Activated CD4-positive, alpha-beta memory T cell treated with anti-CD3 and anti-CD28 coated beads for 36 hours (primary cell): ENCODE results near the gene ANOS1. TPM values are rescaled to one million over a fixed set of nuclear protein-coding genes. Genes with fewer than 3 reads are reported as not detected.

Experiments
- CTCF ChIA-PET: fragments of 350-600 bp; sonication (Branson Sonifier 250); formaldehyde crosslinking; loops from one replicate; lab custom pipeline; 2021; ENCODE audit warnings: antibody characterized with exemption, inconsistent platforms; lab: Charles Lee
- POLR2A ChIA-PET: fragments of 350-600 bp; sonication (Branson Sonifier 250); formaldehyde crosslinking; loops from one replicate; lab custom pipeline; 2021; ENCODE audit warnings: antibody characterized with exemption; lab: Charles Lee
- DNase-seq: peaks from one replicate; pipeline ENCODE4 v3.0.0-alpha.2; 2020
- H3K27ac Mint-ChIP-seq: one replicate; pipeline ENCODE4 v1.8.0; 2021; ENCODE audit warnings: mixed read lengths
- H3K27me3 Mint-ChIP-seq: one replicate; pipeline ENCODE4 v1.8.0; 2021; ENCODE audit warnings: mixed read lengths
- H3K36me3 Mint-ChIP-seq: one replicate; pipeline ENCODE4 v1.8.0; 2021; ENCODE audit warnings: mixed read lengths
- H3K4me1 Mint-ChIP-seq: one replicate; pipeline ENCODE4 v1.8.0; 2021; ENCODE audit warnings: low read depth, mixed read lengths
- H3K4me3 Mint-ChIP-seq: one replicate; pipeline ENCODE4 v1.8.0; 2021; ENCODE audit warnings: mild to moderate bottlenecking, mixed read lengths
- H3K9me3 Mint-ChIP-seq: one replicate; pipeline ENCODE4 v1.8.0; 2021; ENCODE audit warnings: mixed read lengths
- intact Hi-C: fragments of 100-400 bp; cut with micrococcal nuclease; formaldehyde crosslinking; loops from one replicate; pipeline ENCODE4 v1.15.1; 2023
- total RNA-seq, 2 experiments: library from RNA; stranded (reverse); gene quantifications; one replicate each; pipeline ENCODE4 v1.2.3, GENCODE V29; 2021

ANOS1 gene
- total RNA-seq, 2 experiments from 2014 or later: not detected

DNA sequence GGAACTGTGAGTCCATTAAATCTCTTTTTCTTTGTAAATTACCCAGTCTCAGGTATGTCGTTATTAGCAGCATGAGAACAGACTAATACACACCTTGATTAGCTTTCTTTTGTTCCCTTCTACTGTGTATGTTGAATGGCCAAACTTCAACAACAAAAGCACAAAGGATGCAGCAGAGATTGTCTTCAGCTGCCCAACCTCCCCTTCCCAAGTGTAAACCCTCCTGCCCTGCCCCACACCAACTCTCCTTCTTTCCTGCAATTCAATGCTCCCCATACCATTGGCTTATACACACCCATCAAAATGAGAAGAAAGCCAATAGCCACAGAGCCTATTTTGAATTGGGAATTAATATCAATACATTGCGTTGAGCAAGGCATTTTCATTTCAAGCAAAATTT is 27.8 kb downstream of the ANOS1 start:
- H3K27me3 Mint-ChIP-seq: peaks cover 4% of the 10 kb centered on the region
- ChIA-PET CTCF (no interaction called here), POLR2A (no interaction called here)
- no peaks in the 10 kb centered on the region for H3K36me3 Mint-ChIP-seq
- intact Hi-C loops: no loop called here
- no peak for DNase-seq
- H3K4me1 Mint-ChIP-seq: no peaks in the 10 kb centered on the region
- no peak overlapping the region for H3K27ac Mint-ChIP-seq
- no peak overlapping the region for H3K4me3 Mint-ChIP-seq
- H3K9me3 Mint-ChIP-seq: no peaks in the 10 kb centered on the region

DNA sequence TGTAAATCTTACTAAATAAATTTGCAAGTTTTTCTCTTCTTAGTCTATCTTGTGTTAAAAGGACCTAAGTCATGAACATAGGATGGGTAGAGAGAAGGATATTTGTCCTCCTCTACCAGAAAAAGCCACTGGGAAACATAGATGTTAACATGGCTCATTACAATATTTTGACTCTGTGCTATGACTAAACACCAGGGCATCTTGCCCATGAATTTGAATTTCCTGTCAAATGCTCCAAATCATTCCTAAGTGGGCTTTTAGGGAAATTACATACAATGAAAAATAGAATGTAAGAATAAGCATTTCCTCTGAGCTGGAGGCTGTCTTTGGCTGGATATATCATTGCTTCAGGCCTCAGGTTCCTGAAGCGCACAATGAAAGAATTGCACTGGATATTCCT is 39.1 kb downstream of the ANOS1 start:
- DNase-seq: no peak
- POLR2A ChIA-PET: no interaction called here
- no peak overlapping the region for H3K4me3 Mint-ChIP-seq
- CTCF ChIA-PET: no interaction called here
- no peak overlapping the region for H3K27ac Mint-ChIP-seq
- H3K9me3 Mint-ChIP-seq: no peaks in the 10 kb centered on the region
- intact Hi-C loops: no loop called here
- H3K36me3 Mint-ChIP-seq: no peaks in the 10 kb centered on the region
- no peaks in the 10 kb centered on the region for H3K4me1 Mint-ChIP-seq
- H3K27me3 Mint-ChIP-seq: no peaks in the 10 kb centered on the region

DNA sequence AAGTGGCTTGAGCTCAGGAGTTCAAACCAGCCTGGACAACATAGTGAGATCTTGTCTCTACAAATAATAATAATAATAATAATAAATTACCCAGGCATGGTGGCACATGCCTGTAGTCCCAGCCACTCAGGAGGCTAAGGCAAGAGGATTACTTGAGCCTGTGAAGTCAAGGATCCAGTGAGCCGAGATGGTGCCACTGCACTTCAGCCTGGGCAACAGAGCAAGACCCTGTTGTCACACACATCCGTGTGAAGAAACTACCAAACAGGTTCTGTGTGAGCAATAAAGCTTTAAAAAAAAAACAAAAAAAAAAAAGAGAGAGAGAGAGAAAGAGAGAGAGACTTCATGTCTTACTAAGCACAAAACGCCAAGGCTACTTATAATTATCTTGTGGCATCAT is 42.5 kb downstream of the ANOS1 start:
- H3K4me3 Mint-ChIP-seq: no peak overlapping the region
- no peaks in the 10 kb centered on the region for H3K27me3 Mint-ChIP-seq
- no peaks in the 10 kb centered on the region for H3K36me3 Mint-ChIP-seq
- intact Hi-C loops: no loop called here
- no peaks in the 10 kb centered on the region for H3K9me3 Mint-ChIP-seq
- H3K4me1 Mint-ChIP-seq: no peaks in the 10 kb centered on the region
- no peak overlapping the region for H3K27ac Mint-ChIP-seq
- ChIA-PET CTCF (no interaction called here), POLR2A (no interaction called here)
- no peak for DNase-seq

DNA sequence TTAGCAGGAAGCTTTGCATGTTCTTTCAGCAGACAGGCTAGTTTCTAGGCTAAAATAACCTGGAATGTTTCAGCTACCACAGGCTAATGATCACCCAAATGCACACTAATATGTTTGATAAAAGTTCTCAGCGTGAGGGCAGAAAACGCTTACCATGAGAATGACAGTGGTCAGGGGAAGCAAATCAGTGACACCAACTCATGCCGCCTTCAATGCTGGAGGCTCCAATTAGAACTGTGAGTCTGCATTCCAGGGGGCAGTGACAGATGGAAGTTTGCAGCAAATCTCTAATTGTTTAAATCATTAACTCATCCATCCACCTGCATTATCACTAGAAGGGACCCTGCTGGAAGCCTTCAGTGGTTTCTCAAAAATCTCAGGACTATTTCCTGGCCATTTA is 43.2 kb downstream of the ANOS1 start:
- CTCF ChIA-PET: no interaction called here
- Mint-ChIP-seq H3K27ac (no peak overlapping the region), H3K27me3 (no peaks in the 10 kb centered on the region), H3K36me3 (no peaks in the 10 kb centered on the region), H3K9me3 (no peaks in the 10 kb centered on the region), H3K4me3 (no peak overlapping the region), H3K4me1 (no peaks in the 10 kb centered on the region)
- intact Hi-C loops: no loop called here
- DNase-seq: no peak
- POLR2A ChIA-PET: no interaction called here

DNA sequence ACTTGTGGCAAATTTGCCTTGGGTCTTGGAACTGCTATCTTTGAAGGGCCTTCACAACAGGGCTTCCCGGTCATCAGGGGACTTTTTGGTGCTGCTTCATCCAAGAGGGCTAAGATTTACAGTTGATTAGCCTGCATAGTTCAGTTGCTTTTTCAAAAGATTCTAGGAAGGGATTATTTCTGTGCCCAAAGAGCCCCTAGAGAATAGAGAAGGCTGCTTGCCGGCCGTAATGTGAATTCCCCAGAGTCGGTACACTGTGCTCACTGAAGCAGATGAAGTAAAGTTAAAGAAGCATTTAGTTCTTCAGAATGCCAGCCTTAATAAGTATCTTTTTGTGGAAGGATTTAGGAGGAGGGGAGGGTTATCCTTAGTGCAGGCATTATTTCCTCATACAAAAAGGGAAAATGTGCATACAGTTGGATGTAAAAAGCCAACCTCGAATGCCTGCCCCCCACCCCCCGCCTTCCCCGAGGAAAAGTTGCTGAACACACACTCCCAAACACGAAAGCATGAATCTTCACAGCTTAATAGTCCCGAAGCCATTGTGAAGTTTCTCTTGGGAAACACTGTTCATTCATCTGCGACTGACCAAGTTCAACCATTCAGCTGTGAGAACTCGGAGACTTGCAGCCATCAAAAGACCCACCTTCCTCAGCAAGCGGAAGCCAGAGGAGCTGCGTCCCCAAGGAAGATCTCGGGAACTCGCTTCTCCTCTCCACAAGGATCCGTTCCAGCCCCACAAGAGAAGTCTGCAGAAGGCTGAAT is 47.6 kb downstream of the ANOS1 start:
- Mint-ChIP-seq H3K27ac (no peak overlapping the region), H3K9me3 (no peaks in the 10 kb centered on the region), H3K4me1 (no peaks in the 10 kb centered on the region), H3K36me3 (no peaks in the 10 kb centered on the region), H3K27me3 (no peaks in the 10 kb centered on the region), H3K4me3 (no peak overlapping the region)
- no peak for DNase-seq
- CTCF ChIA-PET: no interaction called here
- POLR2A ChIA-PET: no interaction called here
- intact Hi-C loops: no loop called here

DNA sequence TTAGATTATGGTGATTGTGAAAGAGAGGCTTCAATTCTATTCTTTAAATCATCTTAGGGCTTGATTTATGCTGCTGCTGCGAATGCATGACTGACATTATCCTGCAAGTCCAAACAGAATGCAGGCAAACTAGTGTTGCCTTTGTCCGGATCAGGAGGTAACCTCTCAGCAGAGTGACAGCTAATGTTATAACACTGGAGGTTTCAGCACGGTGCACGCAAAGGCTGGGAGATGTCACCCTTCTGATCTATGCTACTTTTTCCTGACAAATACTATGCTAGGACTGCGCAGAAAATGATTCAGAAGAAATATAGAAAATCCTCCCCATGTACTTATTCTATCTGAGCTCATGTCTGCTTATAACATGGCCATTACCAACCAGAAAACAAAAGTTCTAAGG is 48.2 kb downstream of the ANOS1 start:
- Mint-ChIP-seq H3K36me3 (no peaks in the 10 kb centered on the region), H3K4me1 (no peaks in the 10 kb centered on the region), H3K4me3 (no peak overlapping the region), H3K27ac (no peak overlapping the region), H3K27me3 (no peaks in the 10 kb centered on the region), H3K9me3 (no peaks in the 10 kb centered on the region)
- ChIA-PET POLR2A (no interaction called here), CTCF (no interaction called here)
- intact Hi-C loops: no loop called here
- DNase-seq: no peak

DNA sequence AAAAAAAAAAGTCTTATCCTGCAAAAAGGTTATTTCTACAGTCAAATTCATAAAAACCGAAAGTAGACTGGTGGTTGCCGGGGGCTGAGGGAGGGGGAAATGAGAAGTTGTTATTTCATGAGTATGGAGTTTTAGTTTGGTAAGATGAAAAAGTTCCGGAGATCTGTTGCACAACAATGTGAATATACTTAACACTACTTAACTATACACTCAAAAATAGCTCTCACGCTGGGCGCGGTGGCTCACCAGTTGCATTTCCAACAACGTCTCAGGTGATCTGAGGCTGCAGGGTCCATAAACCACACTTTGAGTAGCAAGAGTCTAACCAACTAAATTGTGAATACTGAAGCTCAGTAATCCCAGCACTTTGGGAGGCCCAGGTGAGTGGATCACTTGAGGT is 52.4 kb downstream of the ANOS1 start:
- no peak overlapping the region for H3K27ac Mint-ChIP-seq

DNA sequence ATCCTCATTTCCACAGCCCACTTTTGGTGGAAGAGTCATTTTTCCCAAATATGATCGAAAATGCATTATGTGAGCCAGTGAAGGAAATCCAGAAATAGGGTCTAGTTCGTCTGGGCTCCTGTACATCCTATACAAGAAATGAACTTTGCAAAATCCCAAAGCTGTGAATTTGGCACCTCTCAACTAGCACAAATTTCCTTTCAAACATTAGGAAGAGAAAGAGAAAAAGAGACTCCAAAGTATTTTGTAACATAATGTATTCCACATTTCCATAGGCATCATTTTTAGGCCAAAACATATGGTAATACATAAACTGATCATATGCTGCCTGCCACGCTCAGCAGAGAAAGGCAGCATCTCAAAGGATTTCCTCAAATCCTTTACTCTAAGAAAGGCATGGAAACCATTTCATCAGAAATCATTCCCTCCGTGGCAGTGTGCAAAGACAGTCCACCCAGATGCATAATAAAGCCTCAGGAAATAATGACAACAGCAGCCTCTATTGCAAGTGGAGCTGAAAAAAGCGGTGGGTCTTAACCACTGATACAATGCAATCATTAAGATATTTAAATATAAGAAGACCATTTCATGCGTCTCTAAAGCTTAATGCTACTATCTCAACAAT is 56.8 kb downstream of the ANOS1 start:
- Mint-ChIP-seq H3K27me3 (no peaks in the 10 kb centered on the region), H3K27ac (no peak overlapping the region), H3K9me3 (no peaks in the 10 kb centered on the region), H3K36me3 (no peaks in the 10 kb centered on the region), H3K4me3 (no peak overlapping the region), H3K4me1 (no peaks in the 10 kb centered on the region)
- ChIA-PET POLR2A (no interaction called here), CTCF (no interaction called here)
- intact Hi-C loops: no loop called here
- no peak for DNase-seq

More for the DNA sequence above, 52.4 kb downstream of the ANOS1 start:
- intact Hi-C loops: no loop called here
- ChIA-PET POLR2A (no interaction called here), CTCF (no interaction called here)
- no peaks in the 10 kb centered on the region for H3K9me3 Mint-ChIP-seq
- H3K27me3 Mint-ChIP-seq: no peaks in the 10 kb centered on the region
- no peak overlapping the region for H3K4me3 Mint-ChIP-seq
- no peak for DNase-seq
- H3K36me3 Mint-ChIP-seq: no peaks in the 10 kb centered on the region
- no peaks in the 10 kb centered on the region for H3K4me1 Mint-ChIP-seq

DNA sequence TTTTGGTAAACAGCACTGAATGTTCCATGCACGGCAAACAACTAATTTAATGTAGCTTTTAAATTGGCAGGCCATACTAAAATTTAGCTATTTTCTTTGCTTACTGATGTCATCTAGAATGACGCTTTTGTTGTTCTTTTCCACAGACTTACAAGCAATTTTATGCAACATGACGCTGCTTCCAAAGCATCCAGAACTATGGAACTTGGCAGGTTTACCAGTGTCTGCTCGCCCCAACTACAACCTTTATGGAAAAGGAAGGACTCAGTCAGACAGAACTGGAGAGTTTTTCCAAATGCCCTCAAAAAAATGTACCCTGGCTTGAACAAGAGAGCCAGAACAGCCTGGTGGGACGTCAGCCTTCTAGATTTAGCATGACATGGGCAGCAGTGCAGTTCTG is 58.7 kb downstream of the ANOS1 start:
- no peaks in the 10 kb centered on the region for H3K27me3 Mint-ChIP-seq
- H3K36me3 Mint-ChIP-seq: no peaks in the 10 kb centered on the region
- H3K4me1 Mint-ChIP-seq: no peaks in the 10 kb centered on the region
- intact Hi-C loops: no loop called here
- H3K4me3 Mint-ChIP-seq: no peak overlapping the region
- ChIA-PET POLR2A (no interaction called here), CTCF (no interaction called here)
- no peaks in the 10 kb centered on the region for H3K9me3 Mint-ChIP-seq
- no peak for DNase-seq
- H3K27ac Mint-ChIP-seq: no peak overlapping the region

DNA sequence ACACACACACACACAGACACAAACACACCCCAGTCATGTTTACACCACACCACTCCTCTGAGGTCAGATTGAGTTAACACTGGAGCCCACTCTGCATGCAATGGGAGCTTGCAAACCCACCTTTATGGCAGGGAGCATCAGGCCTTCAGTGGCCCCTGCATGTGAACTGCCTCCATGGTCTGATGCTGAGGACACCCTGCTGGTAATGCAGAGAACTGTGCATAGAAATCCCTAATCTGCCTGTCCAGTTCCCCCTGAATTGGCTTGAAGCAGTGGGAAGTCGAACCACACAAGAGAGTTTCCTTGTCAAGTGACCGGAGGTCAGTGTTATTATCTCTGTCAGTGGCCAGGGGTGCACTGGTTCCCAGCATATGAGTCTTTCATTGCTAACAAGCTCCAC is 59.8 kb downstream of the ANOS1 start:
- H3K36me3 Mint-ChIP-seq: no peaks in the 10 kb centered on the region
- no peaks in the 10 kb centered on the region for H3K4me1 Mint-ChIP-seq
- no peaks in the 10 kb centered on the region for H3K27me3 Mint-ChIP-seq
- H3K9me3 Mint-ChIP-seq: no peaks in the 10 kb centered on the region
- intact Hi-C loops: no loop called here
- DNase-seq: no peak
- ChIA-PET CTCF (no interaction called here), POLR2A (no interaction called here)
- no peak overlapping the region for H3K4me3 Mint-ChIP-seq
- H3K27ac Mint-ChIP-seq: no peak overlapping the region

DNA sequence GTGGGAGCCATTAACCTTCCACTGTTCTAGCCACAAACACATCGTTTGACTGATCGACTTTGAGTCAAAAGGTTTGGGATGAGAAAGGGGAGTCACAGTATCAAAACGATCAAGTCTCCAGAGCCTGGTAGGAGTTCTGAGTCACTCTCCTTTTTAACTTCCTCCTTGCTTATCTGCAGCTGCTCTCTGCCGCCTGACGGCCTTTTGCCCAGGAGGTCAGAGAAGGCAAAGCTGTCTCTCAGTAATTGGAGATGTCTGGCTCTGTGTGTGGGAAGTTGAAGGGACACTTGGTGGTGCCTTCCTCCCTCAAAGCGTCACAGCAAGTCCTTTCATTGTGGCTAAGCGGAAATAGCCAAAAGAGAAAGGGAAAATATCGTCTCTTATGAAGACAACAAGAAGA is 63.1 kb downstream of the ANOS1 start:
- no peak for DNase-seq
- Mint-ChIP-seq H3K9me3 (no peaks in the 10 kb centered on the region), H3K27me3 (no peaks in the 10 kb centered on the region), H3K4me3 (no peak overlapping the region), H3K4me1 (no peaks in the 10 kb centered on the region), H3K36me3 (no peaks in the 10 kb centered on the region), H3K27ac (no peak overlapping the region)
- intact Hi-C loops: no loop called here
- ChIA-PET CTCF (no interaction called here), POLR2A (no interaction called here)

DNA sequence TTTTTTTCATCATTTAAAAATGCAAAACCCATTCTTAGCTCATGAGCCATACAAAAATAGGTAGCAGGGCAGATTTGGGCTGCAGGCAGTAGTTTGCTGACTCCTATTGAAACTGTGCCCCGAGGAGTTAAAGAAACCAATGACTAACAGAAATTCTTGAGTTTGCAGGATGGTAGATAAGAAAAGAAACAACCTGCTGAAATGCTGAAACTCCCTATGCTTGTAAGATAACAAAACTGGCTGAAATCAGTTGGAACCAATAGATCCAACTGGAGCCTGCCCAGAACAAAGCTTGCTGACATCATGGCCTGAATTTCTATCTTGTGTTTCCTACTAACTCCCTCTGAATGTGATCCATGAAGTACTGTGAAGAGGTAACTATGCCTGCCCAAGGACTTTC is 68.6 kb downstream of the ANOS1 start:
- H3K27ac Mint-ChIP-seq: no peak overlapping the region
- no peaks in the 10 kb centered on the region for H3K36me3 Mint-ChIP-seq
- no peaks in the 10 kb centered on the region for H3K4me1 Mint-ChIP-seq
- ChIA-PET CTCF (no interaction called here), POLR2A (no interaction called here)
- DNase-seq: no peak
- no peaks in the 10 kb centered on the region for H3K27me3 Mint-ChIP-seq
- H3K9me3 Mint-ChIP-seq: no peaks in the 10 kb centered on the region
- intact Hi-C loops: no loop called here
- H3K4me3 Mint-ChIP-seq: no peak overlapping the region

DNA sequence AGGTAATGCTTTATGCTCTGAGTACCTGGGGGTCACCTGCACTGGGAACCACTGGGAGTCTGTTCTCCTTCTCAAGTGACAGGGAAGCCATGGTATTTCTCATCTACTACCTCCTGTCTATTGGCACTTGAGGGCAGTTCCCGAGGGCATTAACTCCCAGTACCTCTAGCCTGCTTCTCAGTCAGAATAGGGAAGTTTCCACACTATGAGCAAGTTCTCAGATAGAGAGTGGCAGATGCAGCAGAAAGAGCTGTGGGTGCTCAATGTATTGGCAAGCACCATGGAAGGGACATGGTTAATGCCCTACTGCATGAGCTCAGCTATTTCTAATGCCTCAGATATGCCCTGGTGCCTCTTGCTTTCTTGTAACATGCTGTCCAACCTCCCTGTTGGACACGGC is 74.1 kb downstream of the ANOS1 start:
- intact Hi-C loops: no loop called here
- ChIA-PET CTCF (no interaction called here), POLR2A (no interaction called here)
- no peak overlapping the region for H3K4me3 Mint-ChIP-seq
- H3K27me3 Mint-ChIP-seq: no peaks in the 10 kb centered on the region
- H3K9me3 Mint-ChIP-seq: no peaks in the 10 kb centered on the region
- H3K36me3 Mint-ChIP-seq: no peaks in the 10 kb centered on the region
- no peak for DNase-seq
- no peak overlapping the region for H3K27ac Mint-ChIP-seq
- H3K4me1 Mint-ChIP-seq: no peaks in the 10 kb centered on the region
